Measurements from ENCODE around the gene CYB5RL.

- TF ChIP-seq POLR2A (IDR thresholded peaks at IDR 0.05) (no peak), EP300 (IDR thresholded peaks at IDR 0.05) (no peak)
- TF ChIP-seq, protein P1, sequence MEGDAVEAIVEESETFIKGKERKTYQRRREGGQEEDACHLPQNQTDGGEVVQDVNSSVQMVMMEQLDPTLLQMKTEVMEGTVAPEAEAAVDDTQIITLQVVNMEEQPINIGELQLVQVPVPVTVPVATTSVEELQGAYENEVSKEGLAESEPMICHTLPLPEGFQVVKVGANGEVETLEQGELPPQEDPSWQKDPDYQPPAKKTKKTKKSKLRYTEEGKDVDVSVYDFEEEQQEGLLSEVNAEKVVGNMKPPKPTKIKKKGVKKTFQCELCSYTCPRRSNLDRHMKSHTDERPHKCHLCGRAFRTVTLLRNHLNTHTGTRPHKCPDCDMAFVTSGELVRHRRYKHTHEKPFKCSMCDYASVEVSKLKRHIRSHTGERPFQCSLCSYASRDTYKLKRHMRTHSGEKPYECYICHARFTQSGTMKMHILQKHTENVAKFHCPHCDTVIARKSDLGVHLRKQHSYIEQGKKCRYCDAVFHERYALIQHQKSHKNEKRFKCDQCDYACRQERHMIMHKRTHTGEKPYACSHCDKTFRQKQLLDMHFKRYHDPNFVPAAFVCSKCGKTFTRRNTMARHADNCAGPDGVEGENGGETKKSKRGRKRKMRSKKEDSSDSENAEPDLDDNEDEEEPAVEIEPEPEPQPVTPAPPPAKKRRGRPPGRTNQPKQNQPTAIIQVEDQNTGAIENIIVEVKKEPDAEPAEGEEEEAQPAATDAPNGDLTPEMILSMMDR (IDR thresholded peaks at IDR 0.05), result no peak
Measured at GRCh38 chr1:54243022-54243421, 43.2 kb upstream of the CYB5RL start.

All from stomach (tissue), 4 donors.